Omental fat pad (tissue), 4 donors: ENCODE results near the gene MORN3. TPM values are rescaled to one million over a fixed set of nuclear protein-coding genes. Genes with fewer than 3 reads are reported as not detected.

Experiments
- ATAC-seq: fragments of 150-250 bp; one replicate; pipeline ENCODE4 v1.9.1; 2016; ENCODE audit warnings: mild to moderate bottlenecking, moderate library complexity; ENCODE audit not compliant: low FRiP score
- DNase-seq: peaks from one replicate; pipeline ENCODE4 v3.0.0-alpha.2; 2019; ENCODE audit warnings: low spot score
- CTCF ChIP-seq, 3 donors: fragments of 450-650 bp; IDR thresholded peaks; one replicate each; pipeline ENCODE4 v1.5.1; 2016 to 2017; ENCODE audit warnings: antibody characterized with exemption in 3 of 3, mild to moderate bottlenecking in 3 of 3, moderate library complexity in 2 of 3
- total RNA-seq, 4 donors: library from RNA; depleted of rRNA; stranded (reverse); fragments of >200 nt; gene quantifications; one replicate each; pipeline ENCODE4 v1.1.0, GENCODE V29; 2016

MORN3 gene
- total RNA-seq, 4 donors from 2014 or later = 0.19 TPM; not detected in 3

DNA sequence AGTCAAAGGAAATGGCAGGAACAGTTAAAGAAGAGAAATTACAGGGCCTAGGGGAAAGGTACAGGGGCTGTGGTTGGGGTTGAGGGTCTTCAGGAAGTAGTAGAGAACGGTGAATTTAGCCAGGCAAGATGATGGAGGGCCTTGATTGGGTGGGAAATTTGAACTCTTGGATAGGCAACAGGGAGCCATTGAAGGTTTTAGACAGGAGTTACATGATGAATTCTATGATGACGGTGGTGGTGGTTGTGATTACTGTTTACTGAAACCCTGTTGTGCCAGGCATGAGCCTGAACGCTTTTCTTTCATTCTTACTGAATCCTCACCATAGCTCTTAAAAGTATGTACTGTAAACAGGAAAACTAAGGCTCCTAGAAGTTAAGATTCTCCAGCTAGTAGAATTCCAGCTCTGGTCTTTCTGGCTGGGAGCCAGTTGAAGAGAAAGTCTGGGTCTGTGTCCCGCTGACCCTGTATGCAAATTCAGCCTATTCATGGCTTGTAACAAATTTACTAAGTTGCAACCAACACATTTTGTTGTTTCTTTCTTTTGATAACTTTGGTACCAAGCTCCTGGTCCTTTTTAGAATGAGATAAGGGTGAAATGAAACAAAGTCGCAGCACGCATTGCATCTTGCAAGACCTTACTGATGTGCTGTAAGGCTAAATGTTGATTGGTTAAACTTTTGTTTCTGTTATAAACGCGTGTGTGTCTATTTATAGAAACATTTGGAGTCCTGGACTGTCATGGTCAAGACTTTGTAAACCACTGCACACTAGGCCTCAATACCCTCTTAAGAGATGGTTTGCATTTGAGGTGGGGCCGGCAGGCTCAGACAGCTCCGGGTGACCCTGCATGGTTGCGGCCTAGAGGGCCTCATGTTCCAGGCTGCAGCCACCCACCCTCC is 37.1 kb downstream of the MORN3 start:
- no peak for ATAC-seq
- no peak for DNase-seq
- TF ChIP-seq CTCF (IDR thresholded peaks at IDR 0.05) = no peak

- no peak for TF ChIP-seq CTCF (IDR thresholded peaks at IDR 0.05)
- ATAC-seq (no peak), DNase-seq (no peak)
Measured at GRCh38 chr12:121630791-121631355, 38.6 kb downstream of the MORN3 start.

DNA sequence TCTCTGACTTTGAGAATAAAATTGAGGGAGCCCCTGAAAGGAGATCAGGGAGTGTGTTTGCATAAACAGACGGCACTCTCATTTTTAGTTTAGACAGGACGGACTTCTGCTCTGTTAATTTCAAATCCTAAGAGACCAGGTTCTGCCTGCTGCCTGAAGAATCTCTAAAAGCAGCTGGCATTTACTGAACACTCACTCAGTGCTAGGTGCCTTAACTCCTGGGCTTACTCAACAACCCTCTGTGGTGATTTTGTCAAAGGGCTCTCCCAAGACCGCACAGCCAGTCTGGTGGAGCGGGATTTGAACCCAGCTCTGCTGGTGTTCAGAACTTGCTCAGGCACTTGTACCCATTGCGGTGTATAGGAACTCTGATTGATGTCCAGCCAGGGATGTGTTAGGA is 40.9 kb downstream of the MORN3 start:
- DNase-seq (no peak), ATAC-seq (no peak)
- TF ChIP-seq CTCF (IDR thresholded peaks at IDR 0.05) = no peak

DNA sequence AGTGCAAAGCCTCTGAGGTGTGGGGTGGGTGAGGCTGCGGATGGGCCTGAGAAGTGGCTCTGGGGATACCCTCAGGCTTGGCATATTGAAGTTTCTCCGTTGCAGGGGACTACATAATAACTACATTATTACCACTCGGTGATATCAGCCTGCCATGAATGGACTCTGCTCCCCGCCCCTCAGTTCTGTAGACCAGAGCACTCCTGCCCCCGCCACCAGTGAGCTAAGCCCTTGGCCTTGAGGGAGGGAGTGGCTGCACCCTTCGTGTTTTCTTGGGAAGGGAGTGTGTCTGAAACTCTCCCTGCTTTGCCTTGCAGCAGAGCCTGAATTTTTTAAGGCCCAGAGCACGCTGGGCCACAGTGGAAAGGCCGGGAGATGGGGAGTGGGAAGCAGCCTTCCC is 41.4 kb downstream of the MORN3 start:
- DNase-seq = no peak
- no peak for ATAC-seq
- TF ChIP-seq CTCF (IDR thresholded peaks at IDR 0.05) = no peak

DNA sequence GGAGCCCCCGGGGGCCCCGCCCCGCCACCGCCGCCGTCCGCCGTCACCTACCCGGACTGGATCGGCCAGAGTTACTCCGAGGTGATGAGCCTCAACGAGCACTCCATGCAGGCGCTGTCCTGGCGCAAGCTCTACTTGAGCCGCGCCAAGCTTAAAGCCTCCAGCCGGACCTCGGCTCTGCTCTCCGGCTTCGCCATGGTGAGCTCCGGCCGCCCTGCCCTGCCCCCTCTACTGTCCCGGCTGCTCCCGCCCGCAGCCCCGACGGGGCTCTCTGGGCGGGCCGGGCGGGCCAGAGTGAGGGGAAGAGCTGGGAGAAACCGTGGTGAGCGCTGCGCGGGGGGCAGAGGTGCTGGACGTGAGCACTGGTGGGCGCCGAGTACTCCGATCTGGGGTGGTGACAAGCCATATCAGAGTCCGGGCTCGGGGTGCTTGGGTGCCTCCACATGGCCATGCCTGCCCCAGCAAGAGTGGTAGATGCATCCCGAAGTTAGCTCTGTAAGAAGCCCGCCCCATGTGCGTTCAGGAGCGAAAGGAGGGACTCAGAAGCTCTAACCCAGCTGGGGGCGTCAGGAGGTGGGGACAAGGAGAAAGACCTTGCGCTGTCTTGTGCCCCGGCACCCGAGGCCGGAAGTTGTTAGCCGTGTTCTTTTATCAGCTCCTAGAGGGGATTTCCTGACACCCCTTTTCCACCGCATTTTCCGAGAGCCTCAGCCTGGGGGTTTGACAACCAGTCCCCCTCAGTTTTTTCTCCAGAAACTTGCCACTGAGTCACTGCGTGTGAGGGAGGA is 42.4 kb downstream of the MORN3 start:
- no peak for DNase-seq
- peak; percentile 63 for ATAC-seq
- no peak for TF ChIP-seq CTCF (IDR thresholded peaks at IDR 0.05)

DNA sequence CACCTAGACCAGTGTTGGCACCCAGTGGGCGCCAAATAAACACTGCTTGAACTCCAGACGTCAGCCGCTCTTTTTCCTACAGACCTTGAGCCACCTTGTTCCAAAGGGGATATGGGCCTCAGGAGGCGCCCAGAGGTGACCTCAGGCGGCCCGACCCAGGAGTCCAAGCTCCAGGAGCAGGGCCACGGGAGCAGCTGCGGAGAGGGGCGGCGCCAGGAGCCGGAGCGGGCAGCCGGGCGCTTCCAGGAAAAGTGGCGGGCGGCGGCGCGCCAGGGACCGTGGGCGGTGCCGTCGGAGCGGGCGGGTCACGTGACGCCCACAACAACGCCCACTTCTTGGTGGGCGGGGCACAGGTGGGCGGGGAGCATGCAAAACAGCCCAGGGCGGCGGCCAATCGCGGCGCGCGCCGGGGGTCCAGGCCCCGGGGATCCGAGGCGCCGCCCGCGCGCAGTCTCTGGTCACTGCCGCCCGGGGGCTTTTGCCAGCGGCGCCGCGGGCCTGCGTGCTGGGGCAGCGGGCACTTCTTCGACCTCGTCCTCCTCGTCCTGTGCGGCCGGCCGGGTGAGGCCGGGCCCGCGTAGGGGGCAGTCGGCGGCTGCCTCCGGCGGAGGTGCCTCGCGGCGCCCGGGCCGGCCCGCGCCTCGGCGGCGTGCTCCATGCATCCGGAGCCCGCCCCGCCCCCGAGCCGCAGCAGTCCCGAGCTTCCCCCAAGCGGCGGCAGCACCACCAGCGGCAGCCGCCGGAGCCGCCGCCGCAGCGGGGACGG is 43.2 kb downstream of the MORN3 start, which contains the start of gene ORAI1:
TSS of gene ORAI1 (plus strand) at position 444 of the 766 bp plus-strand sequence.
- peak; percentile 93 for ATAC-seq
- DNase-seq = peak; percentile 86
- peak in 1 of 3 donors; percentile 2 for TF ChIP-seq CTCF (IDR thresholded peaks at IDR 0.05)
